HG02610 (cell line): ENCODE results near the gene ANKRD44.
"Not testable (repeated sequence)": the region's sequence is repeated elsewhere in the genome, so short reads cannot be mapped to it uniquely, and the experiment has no call there.

Experiments
- ATAC-seq: cut with Tn5 transposase; IDR thresholded peaks from one replicate; pipeline ENCODE4 v1.9.1; 2021; ENCODE audit warnings: mild to moderate bottlenecking, moderate library complexity; ENCODE audit not compliant: unreplicated experiment

Gene ANKRD44

GRCh38 chr2:197054437-197054836 is 256.1 kb downstream of the ANKRD44 start:
- ATAC-seq: peak; percentile 86

DNA sequence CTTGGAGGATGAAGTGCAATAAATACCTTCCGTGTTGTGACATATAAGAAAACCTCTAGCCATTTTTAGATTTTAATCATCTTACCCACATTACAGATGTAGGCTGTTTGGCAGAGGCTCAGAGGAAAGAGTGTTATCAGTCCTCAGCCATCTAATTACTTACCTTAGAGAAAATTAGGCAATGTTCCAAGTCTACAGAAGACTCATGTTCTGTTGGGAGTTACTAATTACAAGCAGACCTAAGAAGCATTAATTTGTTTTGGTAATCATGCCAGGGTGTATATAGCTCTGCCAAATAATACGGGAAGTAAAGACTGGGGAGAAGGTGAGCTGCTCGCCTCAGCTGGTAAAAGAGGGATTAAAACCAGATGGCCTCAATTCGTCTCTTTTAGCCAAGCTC is 258.2 kb downstream of the ANKRD44 start:
- no peak for ATAC-seq

GRCh38 chr2:197045115-197045514 is 265.5 kb downstream of the ANKRD44 start:
- no peak for ATAC-seq

DNA sequence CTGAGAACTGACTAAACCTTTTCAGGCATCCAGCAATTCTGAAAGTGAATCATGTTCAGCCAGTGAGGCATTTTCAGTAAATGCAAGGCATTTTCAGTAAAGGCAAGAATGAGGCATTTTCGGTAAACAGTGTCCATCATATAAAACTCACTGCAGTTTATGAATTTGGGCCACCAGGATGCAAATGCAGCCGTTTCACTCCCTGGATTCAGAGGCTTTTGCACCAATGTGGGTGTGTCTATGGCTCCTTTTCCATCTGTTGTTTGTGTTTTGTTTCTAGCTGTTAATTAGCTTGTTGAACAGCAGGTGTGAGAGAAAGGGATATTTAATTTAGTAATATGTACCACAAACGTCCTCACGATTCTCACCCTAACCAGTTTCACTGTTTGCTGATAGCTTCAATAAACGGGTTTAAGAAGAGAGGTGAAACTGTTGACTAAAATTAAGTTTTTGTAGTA is 267.8 kb downstream of the ANKRD44 start:
- no peak for ATAC-seq

- no peak for ATAC-seq
These were observed 272.6 kb downstream of the ANKRD44 start for GRCh38 chr2:197037863-197038398.

- no peak for ATAC-seq
These were observed 275.6 kb downstream of the ANKRD44 start for GRCh38 chr2:197035002-197035401.

DNA sequence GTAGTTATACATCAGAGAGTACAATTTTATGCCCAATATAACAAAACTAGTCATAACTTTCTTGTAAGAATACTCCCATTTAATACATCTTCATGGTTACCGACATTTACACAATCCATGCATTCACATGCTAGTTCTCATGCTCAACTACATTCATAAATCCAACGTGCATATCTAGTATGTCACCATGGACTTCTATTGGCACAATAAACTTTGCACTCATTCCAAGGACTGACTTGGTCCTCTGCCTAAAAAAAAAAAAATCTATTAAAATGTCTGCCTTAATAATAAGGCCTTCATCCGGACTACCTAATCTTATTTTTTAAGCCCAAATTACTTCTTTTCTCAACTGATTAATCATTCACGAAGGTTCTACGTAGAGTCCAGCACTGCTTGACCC is 276.3 kb downstream of the ANKRD44 start:
- no peak for ATAC-seq

DNA sequence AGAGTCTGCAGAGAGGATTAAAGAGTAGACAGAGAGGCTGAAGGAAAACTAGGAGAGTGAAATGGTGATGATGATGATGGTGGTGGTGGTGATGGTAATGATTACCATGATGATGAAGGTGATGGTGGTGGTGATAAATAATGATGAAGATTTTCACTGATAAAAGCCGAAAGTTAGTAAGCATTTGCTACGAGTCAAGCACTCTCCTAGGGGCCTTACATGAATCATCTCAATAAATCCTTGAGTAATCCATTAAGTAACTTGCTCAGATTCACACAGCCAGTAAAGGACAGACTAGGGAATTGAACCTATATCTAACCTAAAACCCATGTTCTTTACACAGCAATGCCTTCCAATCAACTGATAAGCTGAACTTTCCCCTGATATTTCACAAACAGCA is 277.4 kb downstream of the ANKRD44 start:
- no peak for ATAC-seq

- no peak for ATAC-seq
These were observed 278.8 kb downstream of the ANKRD44 start for GRCh38 chr2:197031803-197032202.

GRCh38 chr2:197030090-197030489 is 280.5 kb downstream of the ANKRD44 start:
- no peak for ATAC-seq

DNA sequence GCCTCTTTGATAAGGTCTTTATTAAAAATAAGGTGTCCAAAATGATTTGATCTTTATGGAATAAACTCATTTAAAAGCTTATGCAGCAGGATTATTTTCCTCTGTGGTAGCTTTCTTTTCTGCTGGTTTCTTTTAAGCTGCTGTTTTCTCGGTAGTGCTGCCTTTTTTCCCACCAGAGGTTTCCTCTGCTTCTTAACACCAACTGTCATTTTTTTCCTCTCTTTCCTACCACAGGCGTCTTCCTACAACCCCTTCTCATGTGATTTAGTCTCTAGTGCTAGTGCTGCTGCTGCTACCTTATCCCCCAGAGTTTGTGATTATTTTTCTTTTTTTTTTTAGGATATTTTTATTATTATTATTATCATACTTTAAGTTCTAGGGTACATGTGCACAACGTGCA is 281.9 kb downstream of the ANKRD44 start:
- ATAC-seq: no peak

DNA sequence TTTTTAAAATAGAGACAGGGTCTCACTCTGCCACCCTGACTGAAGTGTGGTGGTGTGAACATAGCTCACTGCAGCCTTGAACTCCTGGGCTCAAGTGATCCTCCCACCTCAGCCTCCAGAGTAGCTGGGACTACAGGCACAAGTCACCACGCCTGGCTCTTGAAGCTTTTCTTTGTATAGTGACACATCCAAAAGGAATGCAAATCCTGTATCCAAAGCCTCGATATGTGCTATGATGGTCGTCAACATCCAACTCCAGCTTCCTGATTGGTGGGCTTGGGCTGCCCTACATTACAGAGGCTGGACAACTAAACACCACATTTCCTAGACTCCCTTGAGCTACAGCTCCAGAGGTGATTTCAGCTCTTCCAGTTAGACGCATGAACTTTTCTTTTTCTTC is 282.4 kb downstream of the ANKRD44 start:
- ATAC-seq: no peak

DNA sequence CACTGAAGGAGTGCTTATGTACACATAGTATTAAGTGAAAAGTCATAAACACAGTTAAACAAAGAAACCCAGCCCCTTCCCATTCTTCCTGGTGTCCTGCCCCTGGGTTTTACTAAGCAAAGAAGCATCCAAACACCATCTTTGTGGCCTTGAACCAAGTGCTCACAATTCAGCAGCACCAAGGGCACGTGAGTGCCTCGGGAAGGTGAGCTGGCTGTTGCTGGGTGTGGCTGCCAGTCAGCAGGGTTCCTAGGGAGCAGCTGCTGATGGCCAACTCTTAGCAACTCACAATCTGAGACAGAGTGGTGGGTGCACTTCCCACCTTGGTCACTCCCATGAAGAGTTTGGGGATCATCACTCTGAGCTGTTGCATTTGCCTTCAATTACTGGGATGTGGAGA is 286.4 kb downstream of the ANKRD44 start:
- ATAC-seq: no peak

GRCh38 chr2:197020921-197021320 is 289.7 kb downstream of the ANKRD44 start:
- ATAC-seq: not testable (repeated sequence)

GRCh38 chr2:197013098-197013497 is 297.5 kb downstream of the ANKRD44 start:
- no peak for ATAC-seq

DNA sequence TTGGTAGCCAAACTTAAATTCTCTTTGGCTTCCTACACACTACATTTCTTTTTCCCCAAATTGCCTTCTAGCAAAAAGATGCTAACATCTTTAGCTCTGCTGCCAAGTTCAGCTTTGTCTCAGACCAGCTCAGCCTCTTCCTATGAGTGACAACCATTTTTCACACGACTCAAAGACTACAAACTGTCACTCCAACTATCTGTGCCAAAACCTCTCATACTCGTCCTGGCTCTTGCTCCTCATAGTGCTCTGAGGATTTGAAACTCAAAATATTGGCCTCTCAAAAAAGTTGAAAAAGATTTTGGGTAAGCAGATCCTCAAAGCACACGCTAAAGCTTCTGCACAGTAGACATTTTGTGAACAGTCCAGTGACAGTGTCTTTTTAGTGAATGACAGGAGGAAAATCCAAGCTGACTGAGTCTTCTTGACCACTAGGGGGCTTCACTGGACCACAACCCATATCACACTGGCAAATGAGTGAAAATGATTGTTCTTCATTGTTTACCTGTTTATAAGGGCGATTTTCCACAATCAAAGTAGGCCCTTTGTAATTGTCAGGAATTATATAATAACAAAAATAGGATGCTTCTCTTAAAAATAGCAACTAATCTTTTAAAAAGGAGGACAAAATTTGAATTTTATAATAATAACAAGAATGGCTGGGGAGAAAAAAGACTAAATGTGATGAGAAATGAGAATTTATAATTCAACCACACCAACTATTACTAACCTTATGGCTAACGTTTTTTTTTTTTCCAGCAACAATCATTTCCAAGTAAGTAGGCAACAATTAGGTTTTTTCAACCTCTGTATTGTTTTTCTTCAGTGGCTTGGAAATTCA is 298.6 kb downstream of the ANKRD44 start:
- no peak for ATAC-seq

DNA sequence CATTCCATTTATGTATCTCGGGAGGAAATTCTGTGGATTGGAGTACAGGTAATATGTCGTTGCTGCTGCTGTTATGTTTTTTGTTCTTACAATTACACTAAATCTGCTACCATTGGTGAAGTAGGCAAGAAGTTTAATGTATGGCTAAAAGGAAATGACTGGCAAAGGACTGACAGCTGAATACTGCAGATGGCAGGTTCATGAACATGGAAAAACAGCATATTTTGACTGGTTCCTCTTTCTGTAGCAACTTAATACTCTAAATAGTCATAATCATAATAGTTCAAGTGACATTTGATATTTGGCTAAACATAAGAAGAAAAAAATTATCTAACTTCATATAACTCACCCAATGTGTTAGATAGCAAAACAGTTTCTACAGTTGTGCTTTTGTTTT is 299.6 kb downstream of the ANKRD44 start:
- ATAC-seq: no peak

GRCh38 chr2:197010200-197011020 is 300.2 kb downstream of the ANKRD44 start:
- ATAC-seq: no peak

GRCh38 chr2:197008741-197009341 is 301.7 kb downstream of the ANKRD44 start:
- not testable (repeated sequence) for ATAC-seq

DNA sequence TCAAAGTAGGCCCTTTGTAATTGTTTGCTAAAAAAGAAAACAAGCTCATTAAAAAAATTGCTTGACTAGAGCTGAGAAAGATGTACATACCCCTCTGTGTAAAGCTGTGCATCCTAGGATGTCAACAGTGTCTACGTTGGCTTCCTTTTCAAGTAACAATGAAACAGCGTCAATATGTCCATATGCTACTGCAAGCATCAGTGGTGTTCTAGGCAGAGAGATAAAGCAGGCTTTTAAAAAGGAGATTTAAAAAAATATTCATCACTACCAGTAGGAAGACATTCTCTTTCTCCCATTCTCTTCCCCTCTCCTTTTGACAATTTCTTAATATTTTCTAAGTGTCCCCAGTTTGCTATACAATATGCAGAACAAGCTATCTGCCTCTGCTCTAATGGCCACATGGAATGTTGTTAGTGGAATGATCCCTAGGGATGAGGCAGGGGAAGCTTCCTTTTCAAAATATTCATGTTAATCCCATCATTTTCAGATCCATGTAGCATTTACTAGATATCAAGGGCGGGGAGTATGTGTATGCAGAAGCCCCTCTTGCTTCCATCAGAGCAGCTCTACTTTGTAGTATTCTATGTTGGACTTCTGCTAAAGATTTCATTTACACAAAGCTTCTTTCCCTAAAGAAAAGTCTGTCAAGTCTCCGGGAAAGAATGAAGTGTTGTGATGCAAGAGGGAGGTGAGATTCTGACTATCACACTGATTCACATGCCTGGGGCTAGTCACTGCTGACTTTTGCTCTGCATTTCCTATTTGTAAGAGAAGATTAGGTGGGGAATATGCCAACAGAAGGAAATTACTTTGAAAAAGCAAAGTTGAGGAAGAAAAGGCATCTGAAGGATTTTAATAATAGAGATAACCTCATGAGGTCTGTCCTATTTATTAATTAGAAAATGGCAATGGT is 302.6 kb downstream of the ANKRD44 start:
- no peak for ATAC-seq
